Epidermal melanocyte (primary cell): ENCODE data around the gene GLRA3.
"Not testable (repeated sequence)": the region's sequence is repeated elsewhere in the genome, so short reads cannot be mapped to it uniquely, and the experiment has no call there.

Source experiments
- DNase-seq: peaks from one replicate; pipeline ENCODE4 v3.0.0; 2011; ENCODE audit warnings: low spot score; ENCODE audit not compliant: insufficient read length

GLRA3 gene

GRCh38 chr4:174810834-174811233 is 18.2 kb downstream of the GLRA3 start:
- no peak for DNase-seq

GRCh38 chr4:174808836-174809235 is 20.2 kb downstream of the GLRA3 start:
- DNase-seq: no peak

DNA sequence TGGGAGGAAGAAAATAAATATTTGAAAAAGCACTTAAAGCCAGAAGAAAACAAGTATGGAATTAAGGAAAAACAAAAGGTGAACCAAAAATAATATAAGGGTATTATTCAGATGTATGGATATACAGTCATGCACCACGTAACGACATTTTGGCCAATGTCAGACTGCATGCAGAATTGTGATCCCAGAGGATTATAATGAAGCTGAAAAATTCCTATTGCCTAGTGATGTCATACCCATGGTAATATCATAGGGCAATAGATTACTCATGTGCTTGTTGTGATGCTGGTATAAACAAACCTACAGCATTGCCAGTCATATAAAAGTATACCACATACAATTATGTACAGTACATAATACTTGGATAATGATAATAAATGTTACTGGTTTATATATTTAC is 20.9 kb downstream of the GLRA3 start:
- no peak for DNase-seq

GRCh38 chr4:174805746-174806145 is 23.3 kb downstream of the GLRA3 start:
- DNase-seq: no peak

GRCh38 chr4:174794543-174795094 is 34.4 kb downstream of the GLRA3 start:
- no peak for DNase-seq

GRCh38 chr4:174789657-174790056 is 39.4 kb downstream of the GLRA3 start:
- DNase-seq: no peak

DNA sequence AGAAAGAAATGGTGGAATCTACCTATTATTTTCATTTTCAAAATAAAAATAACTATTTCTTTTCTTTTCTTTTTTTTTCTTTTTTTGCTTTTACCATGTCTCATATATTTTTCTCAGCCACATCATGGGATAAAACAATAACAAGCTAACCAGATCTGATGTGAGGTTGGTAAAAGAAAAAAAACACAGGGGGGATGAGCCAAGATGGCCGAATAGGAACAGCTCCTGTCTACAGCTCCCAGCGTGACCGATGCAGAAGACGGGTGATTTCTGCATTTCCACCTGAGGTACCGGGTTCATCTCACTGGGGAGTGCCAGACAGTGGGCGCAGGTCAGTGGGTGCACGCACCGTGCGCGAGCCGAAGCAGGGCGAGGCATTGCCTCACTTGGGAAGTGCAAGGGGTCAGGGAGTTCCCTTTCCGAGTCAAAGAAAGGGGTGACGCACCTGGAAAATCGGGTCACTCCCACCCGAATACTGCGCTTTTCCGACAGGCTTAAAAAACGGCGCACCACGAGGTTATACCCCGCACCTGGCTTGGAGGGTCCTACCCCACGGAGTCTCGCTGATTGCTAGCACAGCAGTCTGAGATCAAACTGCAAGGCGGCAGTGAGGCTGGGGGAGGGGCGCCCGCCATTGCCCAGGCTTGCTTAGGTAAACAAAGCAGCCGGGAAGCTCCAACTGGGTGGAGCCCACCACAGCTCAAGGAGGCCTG is 50.6 kb downstream of the GLRA3 start:
- not testable (repeated sequence) for DNase-seq

DNA sequence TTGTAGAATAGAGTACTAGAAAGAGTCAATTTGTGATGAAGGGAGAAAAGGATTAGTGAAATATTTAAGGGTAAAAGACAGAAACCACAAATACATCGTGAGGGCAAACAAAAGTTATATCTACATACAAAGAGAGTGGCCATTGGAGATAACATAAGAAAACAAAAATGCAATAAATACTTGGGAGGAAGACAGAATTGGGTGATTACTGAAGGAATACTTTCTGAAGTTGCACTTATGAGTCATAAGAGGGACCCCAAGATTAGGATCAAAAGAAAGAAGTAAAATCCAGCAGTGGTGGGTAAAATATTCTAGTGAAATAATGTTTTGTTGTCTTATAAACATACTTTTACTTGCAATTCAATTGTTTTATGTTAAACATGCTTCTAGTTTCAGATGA is 53.7 kb downstream of the GLRA3 start:
- no peak for DNase-seq

DNA sequence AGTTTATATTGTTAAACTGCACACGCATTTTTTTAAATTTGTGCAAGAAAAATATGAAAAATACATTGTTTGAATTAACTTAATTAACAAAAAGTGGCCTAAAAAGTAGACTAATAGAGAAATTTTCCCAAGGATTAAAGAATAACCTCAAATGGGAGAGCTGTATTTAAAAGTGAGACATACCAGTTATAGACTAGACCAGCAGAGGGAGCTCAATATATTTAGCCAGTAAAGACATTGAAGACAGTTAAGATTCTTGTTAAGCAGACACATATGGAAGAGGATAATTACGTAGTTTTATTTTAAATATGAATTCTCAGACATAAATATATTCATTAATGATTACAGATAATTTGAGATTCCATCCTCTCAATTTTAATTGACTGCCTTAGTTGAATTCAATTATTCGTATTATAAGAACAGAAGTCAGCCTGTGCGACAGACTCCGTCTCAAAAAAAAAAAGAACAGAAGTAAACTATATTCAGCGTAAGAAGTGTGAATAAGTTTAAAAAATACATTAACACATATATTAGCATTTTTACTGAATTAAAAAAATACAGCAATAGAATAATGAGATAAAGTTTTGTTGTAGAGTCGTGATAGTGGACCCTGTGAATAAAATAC is 64.8 kb downstream of the GLRA3 start:
- peak; percentile 24 for DNase-seq

GRCh38 chr4:174763454-174764104 is 65.5 kb downstream of the GLRA3 start:
- no peak for DNase-seq

DNA sequence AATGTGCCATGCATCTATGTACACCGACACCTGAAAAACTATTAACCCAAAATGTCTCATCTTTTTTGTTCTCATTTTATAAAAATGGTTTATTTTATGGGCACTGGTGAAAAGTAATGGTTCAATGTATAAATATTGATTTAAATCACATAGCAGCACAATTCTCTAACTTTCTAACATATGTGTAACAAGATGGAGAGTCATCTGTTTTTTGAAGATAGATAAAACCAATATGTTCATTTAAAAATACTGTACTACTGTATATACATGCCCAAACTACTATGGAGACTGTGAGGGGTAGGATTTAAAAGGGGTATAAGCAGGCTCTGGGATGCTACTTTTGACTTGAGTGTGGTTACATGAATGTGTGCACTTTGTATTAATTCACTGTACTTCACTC is 67.6 kb downstream of the GLRA3 start:
- no peak for DNase-seq

- DNase-seq: no peak
Observed at GRCh38 chr4:174757736-174758135, 71.3 kb downstream of the GLRA3 start.

- no peak for DNase-seq
Observed at GRCh38 chr4:174753021-174753420, 76.0 kb downstream of the GLRA3 start.

GRCh38 chr4:174752026-174752425 is 77.0 kb downstream of the GLRA3 start:
- no peak for DNase-seq

DNA sequence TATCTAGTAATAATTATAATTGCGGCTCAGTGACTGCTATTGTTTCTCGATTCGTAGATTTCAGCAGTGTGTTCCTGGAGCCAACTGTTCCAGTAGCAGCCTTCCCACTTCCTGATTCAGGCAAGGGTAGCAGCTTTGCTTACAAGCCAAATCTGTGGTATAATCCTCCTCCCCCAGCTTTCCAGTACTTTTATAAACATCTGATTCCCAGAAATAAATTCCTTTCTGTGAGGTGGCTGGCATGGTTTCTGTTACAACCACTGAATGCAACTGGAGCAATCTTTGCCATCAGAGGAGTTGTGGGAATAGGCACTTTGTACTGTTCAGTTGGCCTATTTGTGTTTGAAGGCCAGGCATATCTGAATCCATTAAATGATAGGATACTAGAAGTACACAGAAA is 80.0 kb downstream of the GLRA3 start:
- no peak for DNase-seq

DNA sequence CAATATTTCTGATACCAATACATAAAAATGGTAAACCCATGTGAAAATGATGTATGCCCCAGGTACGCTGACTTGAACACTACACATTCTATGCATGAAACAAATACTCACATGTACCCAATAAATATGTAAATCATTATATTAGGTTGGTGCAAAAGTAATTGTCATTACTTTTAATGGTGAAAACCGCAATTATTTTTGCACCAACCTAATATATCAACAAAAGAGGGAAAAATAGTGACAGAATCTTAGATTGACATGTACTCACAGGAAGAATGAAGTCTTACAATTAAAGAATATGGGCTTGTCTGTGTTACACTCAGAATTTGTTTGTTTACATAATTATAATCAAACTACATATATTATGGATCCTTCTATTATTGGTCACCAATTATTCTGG is 82.3 kb downstream of the GLRA3 start:
- no peak for DNase-seq

- no peak for DNase-seq
Observed at GRCh38 chr4:174742561-174742960, 86.5 kb downstream of the GLRA3 start.

- no peak for DNase-seq
Observed at GRCh38 chr4:174739576-174739975, 89.5 kb downstream of the GLRA3 start.

- no peak for DNase-seq
Observed at GRCh38 chr4:174734181-174734580, 94.9 kb downstream of the GLRA3 start.

GRCh38 chr4:174717828-174718227 is 111.2 kb downstream of the GLRA3 start:
- DNase-seq: no peak

DNA sequence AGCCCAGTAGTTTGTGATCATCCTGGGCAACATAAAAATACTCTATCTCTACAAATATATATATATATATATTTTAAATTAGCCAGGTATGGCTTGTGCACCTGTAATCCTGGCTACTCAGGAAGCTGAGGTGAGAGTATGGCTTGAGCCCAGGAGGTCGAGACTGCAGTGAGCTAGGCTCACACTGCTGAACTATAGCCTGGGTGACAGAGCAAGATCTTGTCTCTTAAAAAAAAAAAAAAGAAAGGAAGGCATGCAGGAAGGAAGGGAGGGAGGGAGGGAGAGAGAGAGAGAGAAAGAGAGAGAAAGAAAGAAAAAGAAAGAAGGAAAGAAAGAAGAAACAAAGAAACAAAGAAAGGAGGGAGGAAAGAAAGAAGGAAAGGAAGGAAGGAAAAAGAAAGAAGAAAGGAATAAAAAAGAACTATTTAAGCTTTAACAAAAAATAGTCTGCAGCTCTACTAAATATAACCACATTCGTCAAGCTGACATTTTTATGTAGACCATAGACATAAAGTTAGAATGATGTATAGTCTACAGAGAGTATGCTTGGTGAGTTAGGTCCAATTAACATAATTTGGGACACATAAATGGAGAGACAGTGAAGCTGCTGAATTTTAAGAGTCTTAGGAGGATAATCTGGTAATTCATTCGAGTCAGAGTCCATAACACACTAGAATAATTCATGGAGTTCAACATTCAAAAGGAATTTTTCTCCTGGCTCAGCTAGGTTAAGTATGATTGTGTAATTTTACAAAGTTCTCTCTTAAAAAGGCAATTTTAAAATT is 111.9 kb downstream of the GLRA3 start:
- DNase-seq: no peak
